ENCODE data around the gene ZNF555. TPM values are rescaled to one million over a fixed set of nuclear protein-coding genes. Genes with fewer than 3 reads are reported as not detected.

ZNF555 gene
- total and polyA plus RNA-seq, 2 of the 13 experiments (the other 11 are each of a cell fraction or from before 2014, with no cell fraction given), result 5.0 to 8.0 TPM

GRCh38 chr19:2900296-2901252, 59.3 kb downstream of the ZNF555 start, which contains the start of gene ZNF57 (continued):
- TF ChIP-seq ZNF597 (CRISPR knock-in tag; IDR thresholded peaks at IDR 0.05) (no peak), PHF20 (CRISPR knock-in tag; IDR thresholded peaks at IDR 0.05) (no peak), MED13 (CRISPR knock-in tag; IDR thresholded peaks at IDR 0.05) (0 out of 2 replicates have a peak, but pooled peaks have one; percentile 28), ZNF569 (CRISPR knock-in tag; IDR thresholded peaks at IDR 0.05; ENCODE audit: borderline replicate concordance) (no peak), HOXA9 (CRISPR knock-in tag; IDR thresholded peaks at IDR 0.05; ENCODE audit: borderline replicate concordance) (0 out of 2 replicates have a peak, but pooled peaks have one; percentile 15), AGO2 (optimal IDR thresholded peaks at IDR 0.05; ENCODE audit: low read depth, low read length) (no peak), ZNF251 (CRISPR knock-in tag; IDR thresholded peaks at IDR 0.05) (no peak), ZKSCAN8 (CRISPR knock-in tag; IDR thresholded peaks at IDR 0.05; ENCODE audit: borderline replicate concordance) (no peak), EP300 (IDR thresholded peaks at IDR 0.05; ENCODE audit: low read depth in 2 of 2, low read length in 2 of 2) (no peak), EP300 (CRISPR knock-in tag; IDR thresholded peaks at IDR 0.05; ENCODE audit: borderline replicate concordance) (0 out of 2 replicates have a peak, but pooled peaks have one; percentile 25), KLF9 (CRISPR knock-in tag; IDR thresholded peaks at IDR 0.05; ENCODE audit: low read depth) (no peak), ZNF646 (CRISPR knock-in tag; IDR thresholded peaks at IDR 0.05) (no peak), KDM5A (IDR thresholded peaks at IDR 0.05; ENCODE audit: borderline replicate concordance, low read length) (no peak; the same call in 1 of the 2 replicates), PPARG (CRISPR knock-in tag; conservative IDR thresholded peaks at IDR 0.05) (no peak), ZNF24 (IDR thresholded peaks at IDR 0.05) (no peak), CENPT (CRISPR knock-in tag; IDR thresholded peaks at IDR 0.05; ENCODE audit: low read depth) (no peak), IRF9 (CRISPR knock-in tag; IDR thresholded peaks at IDR 0.05; ENCODE audit: borderline replicate concordance) (peak; percentile 28; the same call in 1 of the 2 replicates), ZNF3 (CRISPR knock-in tag; IDR thresholded peaks at IDR 0.05) (no peak), NR2F2 (IDR thresholded peaks at IDR 0.05; ENCODE audit: borderline replicate concordance, low read depth) (no peak), KMT2B (CRISPR knock-in tag; IDR thresholded peaks at IDR 0.05) (peak; percentile 32; the same call in 1 of the 2 replicates), ISL2 (CRISPR knock-in tag; IDR thresholded peaks at IDR 0.05) (no peak), SRY (CRISPR knock-in tag; IDR thresholded peaks at IDR 0.05) (peak; percentile 86)
